ENCODE data around the gene RUNDC3A.

Gene RUNDC3A

GRCh38 chr17:44272321-44272951 is 36.0 kb upstream of the RUNDC3A start:
- Histone ChIP-seq H3K9me3 (ENCODE audit: control insufficient read depth, insufficient read depth, low read length) (no peaks in the 10 kb centered on the region), H3K4me3 (ENCODE audit: low read depth, low read length) (no peak overlapping the region), H3K36me3 (ENCODE audit: control insufficient read depth, insufficient read depth, low read length) (no peaks in the 10 kb centered on the region), H3K9ac (ENCODE audit: low read depth, low read length) (no peak overlapping the region), H3K4me1 (ENCODE audit: control insufficient read depth, insufficient read depth, low read length) (no peaks in the 10 kb centered on the region), H3K27ac (ENCODE audit: low read depth, low read length) (no peak overlapping the region), H3K27me3 (ENCODE audit: control insufficient read depth, insufficient read depth, low read length) (no peaks in the 10 kb centered on the region)

- H3K4me3 ChIP-seq (ENCODE audit: low read depth, low read length): no peak overlapping the region
- H3K27me3 ChIP-seq (ENCODE audit: control insufficient read depth, insufficient read depth, low read length): no peaks in the 10 kb centered on the region
- no peak overlapping the region for H3K27ac ChIP-seq (ENCODE audit: low read depth, low read length)
- H3K4me1 ChIP-seq (ENCODE audit: control insufficient read depth, insufficient read depth, low read length): no peaks in the 10 kb centered on the region
- no peaks in the 10 kb centered on the region for H3K36me3 ChIP-seq (ENCODE audit: control insufficient read depth, insufficient read depth, low read length)
- H3K9ac ChIP-seq (ENCODE audit: low read depth, low read length): no peak overlapping the region
- no peaks in the 10 kb centered on the region for H3K9me3 ChIP-seq (ENCODE audit: control insufficient read depth, insufficient read depth, low read length)
Measured at GRCh38 chr17:44272954-44273353, 35.4 kb upstream of the RUNDC3A start.

- Histone ChIP-seq H3K36me3 (ENCODE audit: control insufficient read depth, insufficient read depth, low read length) (no peaks in the 10 kb centered on the region), H3K9me3 (ENCODE audit: control insufficient read depth, insufficient read depth, low read length) (no peaks in the 10 kb centered on the region), H3K4me1 (ENCODE audit: control insufficient read depth, insufficient read depth, low read length) (no peaks in the 10 kb centered on the region), H3K4me3 (ENCODE audit: low read depth, low read length) (no peak overlapping the region), H3K27me3 (ENCODE audit: control insufficient read depth, insufficient read depth, low read length) (no peaks in the 10 kb centered on the region), H3K9ac (ENCODE audit: low read depth, low read length) (no peak overlapping the region), H3K27ac (ENCODE audit: low read depth, low read length) (no peak overlapping the region)
Measured at GRCh38 chr17:44273607-44274006, 34.8 kb upstream of the RUNDC3A start.

GRCh38 chr17:44277976-44278375 is 30.4 kb upstream of the RUNDC3A start:
- no peaks in the 10 kb centered on the region for H3K9me3 ChIP-seq (ENCODE audit: control insufficient read depth, insufficient read depth, low read length)
- no peaks in the 10 kb centered on the region for H3K36me3 ChIP-seq (ENCODE audit: control insufficient read depth, insufficient read depth, low read length)
- no peak overlapping the region for H3K27ac ChIP-seq (ENCODE audit: low read depth, low read length)
- no peaks in the 10 kb centered on the region for H3K27me3 ChIP-seq (ENCODE audit: control insufficient read depth, insufficient read depth, low read length)
- H3K9ac ChIP-seq (ENCODE audit: low read depth, low read length): no peak overlapping the region
- H3K4me3 ChIP-seq (ENCODE audit: low read depth, low read length): no peak overlapping the region
- H3K4me1 ChIP-seq (ENCODE audit: control insufficient read depth, insufficient read depth, low read length): peaks cover 13% of the 10 kb centered on the region

- H3K36me3 ChIP-seq (ENCODE audit: control insufficient read depth, insufficient read depth, low read length): no peaks in the 10 kb centered on the region
- no peak overlapping the region for H3K27ac ChIP-seq (ENCODE audit: low read depth, low read length)
- no peaks in the 10 kb centered on the region for H3K27me3 ChIP-seq (ENCODE audit: control insufficient read depth, insufficient read depth, low read length)
- H3K4me3 ChIP-seq (ENCODE audit: low read depth, low read length): no peak overlapping the region
- H3K9ac ChIP-seq (ENCODE audit: low read depth, low read length): no peak overlapping the region
- H3K9me3 ChIP-seq (ENCODE audit: control insufficient read depth, insufficient read depth, low read length): no peaks in the 10 kb centered on the region
- peaks cover 13% of the 10 kb centered on the region for H3K4me1 ChIP-seq (ENCODE audit: control insufficient read depth, insufficient read depth, low read length)
Measured at GRCh38 chr17:44279346-44279665, 29.1 kb upstream of the RUNDC3A start.

GRCh38 chr17:44279666-44280391 is 28.6 kb upstream of the RUNDC3A start:
- Histone ChIP-seq H3K27me3 (ENCODE audit: control insufficient read depth, insufficient read depth, low read length) (no peaks in the 10 kb centered on the region), H3K27ac (ENCODE audit: low read depth, low read length) (no peak overlapping the region), H3K4me3 (ENCODE audit: low read depth, low read length) (no peak overlapping the region), H3K9ac (ENCODE audit: low read depth, low read length) (no peak overlapping the region), H3K36me3 (ENCODE audit: control insufficient read depth, insufficient read depth, low read length) (no peaks in the 10 kb centered on the region), H3K4me1 (ENCODE audit: control insufficient read depth, insufficient read depth, low read length) (peaks cover 13% of the 10 kb centered on the region), H3K9me3 (ENCODE audit: control insufficient read depth, insufficient read depth, low read length) (no peaks in the 10 kb centered on the region)

- Histone ChIP-seq H3K9me3 (ENCODE audit: control insufficient read depth, insufficient read depth, low read length) (no peaks in the 10 kb centered on the region), H3K9ac (ENCODE audit: low read depth, low read length) (no peak overlapping the region), H3K27ac (ENCODE audit: low read depth, low read length) (no peak overlapping the region), H3K4me3 (ENCODE audit: low read depth, low read length) (no peak overlapping the region), H3K4me1 (ENCODE audit: control insufficient read depth, insufficient read depth, low read length) (peaks cover 13% of the 10 kb centered on the region), H3K36me3 (ENCODE audit: control insufficient read depth, insufficient read depth, low read length) (no peaks in the 10 kb centered on the region), H3K27me3 (ENCODE audit: control insufficient read depth, insufficient read depth, low read length) (no peaks in the 10 kb centered on the region)
Measured at GRCh38 chr17:44280392-44280937, 27.9 kb upstream of the RUNDC3A start.

GRCh38 chr17:44281570-44281969 is 26.8 kb upstream of the RUNDC3A start:
- H3K4me1 ChIP-seq (ENCODE audit: control insufficient read depth, insufficient read depth, low read length): peaks cover 13% of the 10 kb centered on the region
- H3K36me3 ChIP-seq (ENCODE audit: control insufficient read depth, insufficient read depth, low read length): no peaks in the 10 kb centered on the region
- H3K27me3 ChIP-seq (ENCODE audit: control insufficient read depth, insufficient read depth, low read length): no peaks in the 10 kb centered on the region
- H3K27ac ChIP-seq (ENCODE audit: low read depth, low read length): no peak overlapping the region
- H3K9ac ChIP-seq (ENCODE audit: low read depth, low read length): no peak overlapping the region
- no peak overlapping the region for H3K4me3 ChIP-seq (ENCODE audit: low read depth, low read length)
- H3K9me3 ChIP-seq (ENCODE audit: control insufficient read depth, insufficient read depth, low read length): no peaks in the 10 kb centered on the region

- Histone ChIP-seq H3K9ac (ENCODE audit: low read depth, low read length) (no peak overlapping the region), H3K27me3 (ENCODE audit: control insufficient read depth, insufficient read depth, low read length) (no peaks in the 10 kb centered on the region), H3K36me3 (ENCODE audit: control insufficient read depth, insufficient read depth, low read length) (no peaks in the 10 kb centered on the region), H3K9me3 (ENCODE audit: control insufficient read depth, insufficient read depth, low read length) (no peaks in the 10 kb centered on the region), H3K27ac (ENCODE audit: low read depth, low read length) (no peak overlapping the region), H3K4me3 (ENCODE audit: low read depth, low read length) (no peak overlapping the region), H3K4me1 (ENCODE audit: control insufficient read depth, insufficient read depth, low read length) (peaks cover 13% of the 10 kb centered on the region)
Measured at GRCh38 chr17:44282264-44282663, 26.1 kb upstream of the RUNDC3A start.

GRCh38 chr17:44283344-44284023 is 24.9 kb upstream of the RUNDC3A start:
- no peak overlapping the region for H3K4me3 ChIP-seq (ENCODE audit: low read depth, low read length)
- no peak overlapping the region for H3K9ac ChIP-seq (ENCODE audit: low read depth, low read length)
- H3K36me3 ChIP-seq (ENCODE audit: control insufficient read depth, insufficient read depth, low read length): no peaks in the 10 kb centered on the region
- no peaks in the 10 kb centered on the region for H3K27me3 ChIP-seq (ENCODE audit: control insufficient read depth, insufficient read depth, low read length)
- H3K9me3 ChIP-seq (ENCODE audit: control insufficient read depth, insufficient read depth, low read length): no peaks in the 10 kb centered on the region
- H3K4me1 ChIP-seq (ENCODE audit: control insufficient read depth, insufficient read depth, low read length): peaks cover 13% of the 10 kb centered on the region
- no peak overlapping the region for H3K27ac ChIP-seq (ENCODE audit: low read depth, low read length)

- Histone ChIP-seq H3K27ac (ENCODE audit: low read depth, low read length) (no peak overlapping the region), H3K4me3 (ENCODE audit: low read depth, low read length) (no peak overlapping the region), H3K9me3 (ENCODE audit: control insufficient read depth, insufficient read depth, low read length) (no peaks in the 10 kb centered on the region), H3K36me3 (ENCODE audit: control insufficient read depth, insufficient read depth, low read length) (no peaks in the 10 kb centered on the region), H3K4me1 (ENCODE audit: control insufficient read depth, insufficient read depth, low read length) (peaks cover 13% of the 10 kb centered on the region), H3K27me3 (ENCODE audit: control insufficient read depth, insufficient read depth, low read length) (no peaks in the 10 kb centered on the region), H3K9ac (ENCODE audit: low read depth, low read length) (no peak overlapping the region)
Measured at GRCh38 chr17:44284024-44284400, 24.4 kb upstream of the RUNDC3A start.

All from HUES48 (cell line).